Epidermal melanocyte (primary cell): Measurements from ENCODE around the gene ZNF771.
"Not testable (repeated sequence)": the region's sequence is repeated elsewhere in the genome, so short reads cannot be mapped to it uniquely, and the experiment has no call there.

Experiments used
- DNase-seq: peaks from one replicate; pipeline ENCODE4 v3.0.0; 2011; ENCODE audit warnings: low spot score; ENCODE audit not compliant: insufficient read length

ZNF771 gene

DNA sequence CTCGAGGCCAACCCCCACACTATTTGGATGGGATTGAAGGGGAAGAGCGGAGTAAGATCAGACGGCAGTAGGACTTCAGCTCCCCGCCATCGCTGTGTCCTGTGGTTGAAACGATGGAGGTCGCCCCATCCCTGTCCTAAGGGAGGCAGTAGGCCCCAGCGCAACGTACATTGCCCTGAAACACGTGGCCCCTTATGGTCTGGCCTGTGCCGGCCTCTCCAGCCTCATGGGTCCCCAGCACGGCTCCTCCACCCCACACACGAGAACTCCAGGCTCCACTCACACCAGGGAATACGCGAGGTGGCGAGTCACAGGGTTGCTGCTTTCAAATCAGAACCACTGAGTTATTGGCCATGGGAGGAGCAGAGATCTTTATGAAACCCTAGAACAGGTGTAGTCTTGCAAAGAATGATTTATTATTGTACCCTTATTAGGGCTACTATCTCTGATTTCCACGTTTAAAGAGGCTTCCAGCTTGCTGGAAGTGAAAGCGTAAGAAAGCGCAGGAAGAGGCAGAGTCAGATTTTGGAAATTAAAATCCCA, 23.1 kb downstream of the ZNF771 start:
- no peak for DNase-seq

DNA sequence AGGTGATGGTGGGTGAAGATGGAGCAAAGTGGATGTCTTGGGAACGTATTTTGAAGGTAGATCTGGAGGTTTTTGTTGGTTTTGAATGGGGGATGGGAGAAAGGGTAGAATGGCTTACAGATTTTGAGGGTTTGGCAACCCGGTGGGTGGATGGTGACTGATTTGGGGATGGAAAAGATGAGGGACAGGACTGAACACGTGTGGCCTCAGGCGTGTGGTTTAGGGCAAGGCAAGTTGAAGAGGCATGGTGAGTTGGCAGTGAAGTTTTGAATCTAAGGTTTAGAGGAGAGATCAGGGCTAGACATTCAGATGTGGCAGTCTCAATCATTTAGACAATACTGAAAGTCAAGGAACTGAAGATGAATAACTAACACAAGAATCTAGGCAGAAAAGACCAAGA, 27.4 kb downstream of the ZNF771 start:
- no peak for DNase-seq

DNA sequence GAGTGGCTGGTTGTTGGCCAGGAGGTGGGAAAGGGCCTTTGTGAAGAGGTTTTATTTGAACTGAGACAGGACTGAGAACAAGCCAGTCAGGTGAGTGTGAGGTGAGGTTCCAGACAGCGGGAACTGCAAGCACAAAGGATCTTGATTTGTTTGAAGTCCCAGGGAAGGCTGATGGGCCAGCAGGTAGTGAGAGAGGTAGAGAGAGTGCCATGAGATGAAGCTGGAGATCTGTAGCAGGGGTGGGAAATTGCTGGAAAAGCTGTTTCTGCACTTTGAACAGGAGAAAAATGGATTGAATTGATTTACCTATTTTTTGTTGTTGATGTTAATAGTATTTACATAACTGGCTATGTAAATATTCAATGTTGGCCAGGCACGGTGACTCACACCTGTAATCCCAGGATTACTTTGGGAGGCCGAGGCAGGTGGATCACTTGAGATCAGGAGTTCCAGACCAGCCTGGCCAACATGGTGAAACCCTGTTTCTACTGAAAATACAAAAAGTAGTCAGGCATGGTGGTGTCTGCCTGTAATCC, 30.2 kb downstream of the ZNF771 start:
- DNase-seq: no peak

DNA sequence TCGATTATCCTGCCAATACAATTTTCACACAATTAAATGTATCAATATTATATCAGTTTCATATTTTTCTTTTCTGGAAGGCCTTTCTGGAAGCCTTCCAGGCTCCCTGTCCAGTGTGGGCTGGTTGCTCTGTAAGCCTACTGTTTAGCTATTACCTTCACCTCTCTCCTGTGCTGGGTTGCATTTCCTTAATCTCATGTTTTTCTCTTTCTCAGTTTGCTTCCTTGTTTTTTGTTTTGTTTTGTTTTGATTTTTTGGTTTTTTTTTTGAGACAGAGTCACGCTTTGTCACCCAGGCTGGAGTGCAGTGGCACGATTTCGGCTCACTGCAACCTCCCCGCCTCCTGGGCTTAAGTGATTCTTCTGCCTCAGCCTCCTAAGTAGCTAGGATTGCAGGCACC, 31.4 kb downstream of the ZNF771 start:
- DNase-seq: no peak

GRCh38 chr16:30439720-30440348, 32.4 kb downstream of the ZNF771 start:
- no peak for DNase-seq

DNA sequence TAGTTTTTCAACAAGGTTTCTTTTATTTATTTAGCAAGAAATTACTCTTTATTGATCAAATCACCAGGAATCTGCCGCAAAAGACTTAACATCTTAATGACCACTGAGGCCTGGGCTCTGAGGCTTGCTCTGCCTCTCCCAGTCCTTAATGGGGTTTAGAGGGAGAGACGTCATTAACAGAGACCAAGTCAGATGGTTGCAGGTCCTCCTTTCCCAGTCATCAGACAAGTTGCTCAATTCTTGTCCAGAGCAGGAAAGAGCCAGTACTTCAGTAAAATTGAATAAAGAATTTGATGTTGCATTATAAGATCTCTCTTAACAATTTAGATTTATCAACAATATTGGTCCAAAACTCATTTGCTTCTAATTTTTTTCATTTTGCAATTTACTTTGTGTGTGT, 36.2 kb downstream of the ZNF771 start:
- no peak for DNase-seq

DNA sequence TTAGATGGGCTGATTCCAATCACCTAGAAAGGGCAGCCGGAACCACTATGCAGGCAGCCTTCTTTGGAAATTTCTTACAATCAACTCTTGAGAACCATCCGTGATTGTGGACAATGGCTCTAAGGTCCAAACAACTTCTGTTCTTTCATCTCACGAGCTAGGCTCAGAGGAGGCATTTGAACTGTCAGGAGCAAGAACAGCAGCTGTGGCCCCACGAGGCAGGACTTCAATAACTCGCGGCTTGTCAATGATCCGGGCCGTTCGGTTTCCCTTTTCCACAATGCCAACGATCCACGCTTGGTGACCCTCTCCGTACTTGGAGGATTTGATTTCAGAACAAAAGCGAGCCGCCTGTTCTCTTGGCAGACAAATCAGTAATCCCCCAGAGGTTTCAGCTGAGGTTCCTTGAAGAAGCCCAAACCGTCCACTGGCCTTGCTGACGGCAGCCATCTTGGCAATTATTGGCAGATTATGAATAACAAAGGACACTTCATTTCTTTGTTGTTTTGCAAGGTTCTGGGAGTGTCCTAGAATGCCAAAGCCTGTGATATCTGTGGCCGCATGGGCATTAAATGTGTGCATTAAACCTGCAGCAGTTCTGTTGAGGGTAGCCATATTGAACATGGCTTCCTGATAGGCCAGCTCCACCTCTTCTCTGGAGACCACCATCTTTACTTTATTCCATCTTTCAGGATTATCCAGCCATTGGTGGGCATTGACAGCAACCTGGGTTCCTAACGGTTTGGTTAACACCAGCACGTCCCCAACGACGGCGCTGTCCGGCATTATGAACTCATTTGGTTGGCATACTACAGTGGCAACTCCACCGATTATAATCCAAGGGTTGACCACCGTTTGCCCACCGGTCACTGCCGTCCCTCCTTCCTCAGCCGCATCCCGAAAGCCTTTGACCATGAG, 37.1 kb downstream of the ZNF771 start:
- DNase-seq: no peak

DNA sequence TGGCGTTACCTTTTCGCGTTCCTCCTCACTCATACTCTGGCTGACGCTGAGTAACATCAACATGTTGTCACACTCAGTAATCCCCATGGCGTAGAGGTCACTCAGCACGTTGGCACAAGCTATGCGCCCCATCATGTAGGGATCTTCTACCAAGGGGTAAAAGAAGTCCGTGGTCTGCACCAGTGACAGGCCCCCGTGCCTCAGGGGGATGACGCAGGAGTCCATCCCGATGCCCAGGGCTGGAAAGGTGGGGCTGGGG, 37.7 kb downstream of the ZNF771 start:
- no peak for DNase-seq

DNA sequence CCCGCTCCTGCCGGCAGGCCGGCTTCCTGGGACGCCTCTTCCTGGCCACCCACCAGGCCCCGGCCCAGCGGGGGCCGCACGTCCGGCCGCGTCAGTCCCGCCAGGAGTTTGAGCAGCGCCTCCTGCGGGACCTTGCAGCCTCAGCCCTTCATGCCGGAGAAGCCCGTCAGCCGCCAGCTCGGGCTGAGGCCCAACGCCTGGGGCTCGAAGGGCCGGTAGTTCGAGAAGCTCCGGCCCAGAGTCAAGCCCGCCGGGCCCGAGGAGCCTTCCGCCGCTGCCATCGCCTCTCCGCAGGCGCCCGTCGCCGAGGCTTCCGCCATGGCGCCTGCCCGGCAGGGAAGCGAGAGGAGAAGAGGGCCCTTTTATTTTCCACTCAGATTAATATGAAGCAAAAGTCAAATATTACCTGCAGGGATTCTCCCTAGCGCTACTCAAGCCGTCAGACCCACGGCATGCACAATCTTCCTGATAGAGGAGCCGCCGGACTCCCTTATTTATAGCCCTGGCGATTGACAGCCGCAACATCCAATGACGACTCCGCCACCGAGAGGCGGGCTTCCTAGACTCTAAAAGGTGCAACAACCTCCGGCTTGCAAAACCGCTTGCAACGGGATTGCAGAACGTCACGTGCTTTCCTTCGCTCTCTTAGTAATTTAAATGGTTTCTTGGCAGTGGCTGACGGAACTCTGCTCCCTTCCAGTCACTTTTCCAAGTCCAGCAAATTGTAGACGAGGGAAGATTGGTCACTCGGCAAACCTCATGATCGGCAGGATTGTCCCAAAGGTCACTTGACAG, 38.2 kb downstream of the ZNF771 start, which contains the start of gene SEPHS2:
Gene SEPHS2 (minus strand): TSS at position 467 of the 795 bp plus-strand sequence. CDS start 147 bp downstream, at position 320.
- peak; percentile 91 for DNase-seq

DNA sequence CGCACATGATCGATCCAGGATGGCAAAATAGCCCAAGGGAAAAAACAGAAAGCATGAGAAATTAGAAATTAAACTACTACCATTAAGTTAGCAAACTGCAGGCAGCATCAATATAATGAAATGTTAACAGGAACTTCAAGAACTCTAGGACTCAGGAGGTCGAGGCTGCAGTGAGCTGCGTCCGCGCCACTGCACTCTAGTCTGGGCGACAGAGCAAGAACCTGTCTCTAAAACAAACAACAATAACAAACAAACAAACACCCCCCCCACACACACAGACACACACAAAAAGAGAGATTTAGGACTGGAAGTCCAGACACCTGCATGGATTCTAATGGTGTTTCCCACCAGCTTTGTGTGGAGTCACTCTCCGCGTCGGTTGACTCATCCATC, 38.8 kb downstream of the ZNF771 start:
- no peak for DNase-seq

GRCh38 chr16:30447512-30448226, 40.3 kb downstream of the ZNF771 start:
- no peak for DNase-seq

DNA sequence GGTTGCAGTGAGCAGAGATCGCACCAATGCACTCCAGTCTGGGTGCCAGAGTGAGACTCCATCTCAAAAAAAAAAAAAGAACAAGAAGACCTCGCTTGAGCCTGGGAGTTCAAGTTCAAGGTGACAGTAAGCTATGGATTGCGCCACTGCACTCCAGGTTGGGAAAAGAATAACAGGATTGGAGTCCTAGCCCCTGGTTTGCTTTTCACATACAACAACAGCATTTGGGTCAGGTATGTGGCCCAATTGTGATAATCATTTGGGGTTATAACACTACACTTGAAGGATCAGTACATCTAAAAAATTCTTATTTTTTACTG, 41.7 kb downstream of the ZNF771 start:
- DNase-seq: no peak

- DNase-seq: not testable (repeated sequence)
These were observed 45.5 kb downstream of the ZNF771 start for GRCh38 chr16:30452709-30453580.

DNA sequence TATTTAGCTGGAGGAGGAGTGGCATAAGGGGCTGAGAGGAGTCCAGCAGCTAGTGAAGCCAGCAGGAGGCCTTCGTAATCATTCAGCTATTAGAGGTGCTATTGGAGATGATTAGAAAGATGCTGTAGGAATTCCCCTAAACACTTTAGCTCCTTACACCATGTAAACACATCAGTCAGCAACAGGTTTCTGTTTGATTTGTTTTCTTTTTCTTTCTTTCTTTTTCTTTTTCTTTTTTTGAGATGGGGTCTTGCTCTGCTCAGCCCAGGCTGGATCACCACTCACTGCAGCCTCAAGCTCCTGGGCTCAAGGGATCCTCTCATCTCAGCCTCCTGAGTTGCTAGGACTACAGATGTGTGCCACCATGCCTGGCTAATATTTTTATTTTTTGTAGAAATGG, 48.9 kb downstream of the ZNF771 start:
- no peak for DNase-seq

DNA sequence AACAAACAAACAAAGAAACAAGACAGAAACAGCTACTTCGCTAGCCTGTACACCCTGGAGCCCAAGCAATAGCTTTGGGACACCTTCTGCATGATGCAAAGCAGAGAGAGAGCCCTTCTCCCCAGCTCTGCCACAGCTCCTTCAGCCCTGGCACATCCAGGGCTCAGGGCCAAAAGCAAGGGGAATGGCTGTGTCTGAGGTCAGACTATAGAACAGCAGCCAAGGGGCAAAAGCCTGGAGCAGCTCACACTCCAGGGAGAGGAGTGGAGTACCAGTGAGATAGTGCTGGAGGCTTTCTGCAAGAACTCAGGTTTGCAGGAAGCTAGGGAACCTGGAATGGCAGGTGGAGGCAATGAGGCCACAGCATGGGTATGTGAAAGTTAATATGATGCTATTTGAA, 49.9 kb downstream of the ZNF771 start:
- no peak for DNase-seq

- DNase-seq: no peak
These were observed 50.5 kb downstream of the ZNF771 start for GRCh38 chr16:30457743-30458560.

DNA sequence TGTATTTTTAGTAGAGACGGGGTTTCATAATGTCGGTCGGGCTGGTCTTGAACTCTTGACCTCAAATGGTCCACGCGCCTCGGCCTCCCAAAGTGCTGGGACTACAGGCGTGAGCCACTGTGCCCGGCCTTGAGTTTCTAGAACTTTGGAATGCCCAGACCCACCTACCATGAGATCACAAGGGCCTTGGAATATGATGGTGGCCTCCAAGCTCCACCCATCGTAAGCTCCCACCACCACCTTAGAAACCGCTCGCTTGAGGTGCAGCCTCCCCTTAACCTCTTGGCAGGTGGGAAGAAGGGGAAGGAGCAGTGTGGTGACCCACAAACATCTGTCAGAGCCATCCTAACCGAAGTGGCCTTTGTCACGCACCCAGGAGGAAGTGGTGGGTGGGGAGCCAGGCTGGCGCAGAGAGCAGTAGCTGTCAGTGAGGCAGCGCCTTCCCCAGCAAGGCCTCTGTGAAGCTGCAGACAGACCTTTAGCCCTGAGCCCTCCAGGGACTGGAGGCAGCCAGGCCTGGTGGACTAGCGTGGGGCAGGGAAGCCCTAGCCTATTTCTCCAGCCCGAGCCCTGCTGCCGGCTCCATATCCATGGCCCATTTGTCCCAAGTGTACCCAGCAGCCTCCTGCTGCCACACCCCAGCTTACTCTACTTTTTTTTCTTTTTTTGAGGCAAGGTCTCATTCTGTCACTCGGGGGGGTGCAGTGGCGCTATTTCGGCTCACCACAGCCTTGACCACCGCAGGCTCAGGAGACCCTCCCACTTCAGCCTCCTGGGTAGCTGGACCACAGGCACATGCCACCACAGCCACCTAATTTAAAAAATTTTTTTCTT, 51.4 kb downstream of the ZNF771 start:
- no peak for DNase-seq

DNA sequence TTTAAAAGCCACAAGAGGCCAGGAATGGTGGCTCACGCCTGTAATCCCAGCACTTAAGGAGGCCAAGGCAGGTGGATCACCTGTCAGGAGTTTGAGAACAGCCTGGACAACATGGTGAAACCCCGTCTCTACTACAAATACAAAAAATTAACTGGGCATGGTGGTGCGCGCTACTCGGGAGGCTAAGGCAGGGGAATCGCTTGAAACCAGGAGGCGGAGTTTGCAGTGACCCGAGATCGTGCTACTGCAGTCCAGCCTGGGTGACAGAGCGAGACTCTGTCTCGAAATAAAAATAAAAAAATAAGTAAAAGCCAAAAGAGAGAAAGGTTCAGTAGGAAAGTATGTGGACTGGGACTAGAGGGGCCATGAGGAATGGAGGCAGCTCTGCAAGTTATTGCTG, 52.0 kb downstream of the ZNF771 start:
- DNase-seq: no peak
